ENCODE data around the gene C16orf96. TPM values are rescaled to one million over a fixed set of nuclear protein-coding genes. Genes with fewer than 3 reads are reported as not detected.
"Not testable (repeated sequence)": the region's sequence is repeated elsewhere in the genome, so short reads cannot be mapped to it uniquely, and the experiment has no call there.

The C16orf96 gene
- total and polyA plus RNA-seq, 2 donors, result 0.05 TPM

DNA sequence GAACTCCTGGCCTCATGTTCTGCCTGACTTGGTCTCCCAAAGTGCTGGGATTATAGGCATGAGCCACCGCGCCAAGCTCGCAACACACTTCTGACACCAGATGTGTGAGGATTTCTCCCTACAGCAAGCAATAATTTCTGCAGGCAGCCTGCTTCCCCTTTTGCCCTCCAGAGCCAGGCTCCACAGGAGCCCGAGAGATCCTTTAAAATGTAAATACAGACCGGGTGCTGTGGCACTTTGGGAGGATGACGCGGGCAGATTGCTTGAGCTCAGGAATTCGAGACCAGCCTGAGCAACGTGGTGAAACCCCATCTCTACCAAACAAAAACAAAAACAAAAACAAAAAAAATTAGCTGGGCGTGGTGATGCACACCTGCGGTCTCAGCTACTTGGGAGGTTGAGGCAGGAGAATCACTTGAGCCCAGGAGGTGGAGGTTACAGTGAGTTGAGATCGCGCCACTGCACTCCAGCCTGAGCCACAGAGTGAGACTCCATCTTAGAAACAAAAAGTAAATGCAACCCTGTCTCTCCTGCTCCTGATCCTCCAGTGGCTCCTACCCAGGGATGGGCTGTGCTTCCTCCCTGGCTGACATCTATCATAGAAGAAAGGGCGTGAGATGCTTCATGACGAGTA lies 14.7 kb downstream of the C16orf96 start:
- no peaks in the 10 kb centered on the region for H3K27me3 ChIP-seq (ENCODE audit: control insufficient read depth in 2 of 2, insufficient read depth in 1 of 2, low read length in 1 of 2)
- H3K4me1 ChIP-seq (ENCODE audit: control insufficient read depth in 2 of 2, insufficient read depth in 2 of 2, low read length in 2 of 2), result peaks cover 0 to 14% of the 10 kb centered on the region in 2 donors
- H3K36me3 ChIP-seq (ENCODE audit: control insufficient read depth in 2 of 2, insufficient read depth in 2 of 2, low read length in 1 of 2), result no peaks in the 10 kb centered on the region
- DNase-seq (ENCODE audit: low read depth in 6 of 9, low spot score in 9 of 9), result no peak
- H3K27ac ChIP-seq (ENCODE audit: low read depth in 1 of 2, low read length in 1 of 2), result no peak overlapping the region
- 90% methylated on average over 15 of the region's 15 CpGs for WGBS
- H3K4me3 ChIP-seq (ENCODE audit: low read length in 2 of 2), result no peak overlapping the region
- H3K9me3 ChIP-seq (ENCODE audit: control insufficient read depth in 2 of 2, insufficient read depth in 1 of 2, low read length in 1 of 2), result no peaks in the 10 kb centered on the region

DNA sequence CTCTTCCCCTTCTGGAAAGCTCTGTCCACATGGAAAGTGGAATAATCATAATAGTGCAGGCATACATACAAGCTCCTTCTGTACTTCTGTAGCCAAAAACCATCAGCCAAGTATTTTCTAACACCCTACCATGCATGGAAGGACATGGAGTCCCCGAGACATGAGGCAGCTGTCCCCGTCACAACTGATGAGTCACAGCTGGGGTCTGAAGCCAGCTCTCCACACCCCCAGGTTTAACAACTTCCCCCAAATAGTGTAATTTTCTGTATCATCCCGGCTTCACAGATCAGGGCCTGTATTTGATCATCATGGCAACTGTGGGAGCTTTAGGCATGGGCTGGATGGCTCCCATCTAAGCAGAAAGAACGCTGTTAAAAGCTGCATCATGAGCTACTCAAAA lies 16.6 kb downstream of the C16orf96 start:
- no peaks in the 10 kb centered on the region for H3K36me3 ChIP-seq (ENCODE audit: control insufficient read depth in 2 of 2, insufficient read depth in 2 of 2, low read length in 1 of 2)
- H3K27ac ChIP-seq (ENCODE audit: low read depth in 1 of 2, low read length in 1 of 2), result no peak overlapping the region
- 80% methylated on average over 4 of the region's 4 CpGs for WGBS
- no peaks in the 10 kb centered on the region for H3K27me3 ChIP-seq (ENCODE audit: control insufficient read depth in 2 of 2, insufficient read depth in 1 of 2, low read length in 1 of 2)
- no peak overlapping the region for H3K4me3 ChIP-seq (ENCODE audit: low read length in 2 of 2)
- peaks cover 0 to 14% of the 10 kb centered on the region in 2 donors for H3K4me1 ChIP-seq (ENCODE audit: control insufficient read depth in 2 of 2, insufficient read depth in 2 of 2, low read length in 2 of 2)
- no peaks in the 10 kb centered on the region for H3K9me3 ChIP-seq (ENCODE audit: control insufficient read depth in 2 of 2, insufficient read depth in 1 of 2, low read length in 1 of 2)
- no peak for DNase-seq (ENCODE audit: low read depth in 6 of 9, low spot score in 9 of 9)

DNA sequence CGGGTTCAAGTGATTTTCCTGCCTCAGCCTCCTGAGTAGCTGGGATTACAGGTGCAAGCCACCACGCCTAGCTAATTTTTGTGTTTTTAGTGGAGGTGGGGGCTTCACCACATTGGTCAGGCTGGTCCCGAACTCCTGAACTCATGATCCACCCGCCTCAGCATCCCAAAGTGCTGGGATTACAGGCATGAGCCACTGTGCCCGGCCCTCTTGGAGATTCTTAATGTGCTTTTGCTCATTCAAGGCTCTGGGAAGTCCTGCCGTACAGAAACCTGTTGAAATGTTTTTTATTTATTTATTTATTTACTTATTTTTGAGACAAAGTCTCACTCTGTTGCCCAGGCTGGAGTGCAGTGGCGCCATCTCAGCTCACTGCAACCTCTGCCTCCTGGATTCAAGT lies 17.8 kb downstream of the C16orf96 start:
- not testable (repeated sequence) for H3K27ac ChIP-seq (ENCODE audit: low read depth in 1 of 2, low read length in 1 of 2); H3K36me3 ChIP-seq (ENCODE audit: control insufficient read depth in 2 of 2, insufficient read depth in 2 of 2, low read length in 1 of 2); DNase-seq (ENCODE audit: low read depth in 6 of 9, low spot score in 9 of 9); H3K27me3 ChIP-seq (ENCODE audit: control insufficient read depth in 2 of 2, insufficient read depth in 1 of 2, low read length in 1 of 2); H3K4me3 ChIP-seq (ENCODE audit: low read length in 2 of 2); H3K9me3 ChIP-seq (ENCODE audit: control insufficient read depth in 2 of 2, insufficient read depth in 1 of 2, low read length in 1 of 2)
- 84% methylated on average over 7 of the region's 7 CpGs for WGBS
- H3K4me1 ChIP-seq (ENCODE audit: control insufficient read depth in 2 of 2, insufficient read depth in 2 of 2, low read length in 2 of 2), result peaks cover 0 to 14% of the 10 kb centered on the region in 2 donors

DNA sequence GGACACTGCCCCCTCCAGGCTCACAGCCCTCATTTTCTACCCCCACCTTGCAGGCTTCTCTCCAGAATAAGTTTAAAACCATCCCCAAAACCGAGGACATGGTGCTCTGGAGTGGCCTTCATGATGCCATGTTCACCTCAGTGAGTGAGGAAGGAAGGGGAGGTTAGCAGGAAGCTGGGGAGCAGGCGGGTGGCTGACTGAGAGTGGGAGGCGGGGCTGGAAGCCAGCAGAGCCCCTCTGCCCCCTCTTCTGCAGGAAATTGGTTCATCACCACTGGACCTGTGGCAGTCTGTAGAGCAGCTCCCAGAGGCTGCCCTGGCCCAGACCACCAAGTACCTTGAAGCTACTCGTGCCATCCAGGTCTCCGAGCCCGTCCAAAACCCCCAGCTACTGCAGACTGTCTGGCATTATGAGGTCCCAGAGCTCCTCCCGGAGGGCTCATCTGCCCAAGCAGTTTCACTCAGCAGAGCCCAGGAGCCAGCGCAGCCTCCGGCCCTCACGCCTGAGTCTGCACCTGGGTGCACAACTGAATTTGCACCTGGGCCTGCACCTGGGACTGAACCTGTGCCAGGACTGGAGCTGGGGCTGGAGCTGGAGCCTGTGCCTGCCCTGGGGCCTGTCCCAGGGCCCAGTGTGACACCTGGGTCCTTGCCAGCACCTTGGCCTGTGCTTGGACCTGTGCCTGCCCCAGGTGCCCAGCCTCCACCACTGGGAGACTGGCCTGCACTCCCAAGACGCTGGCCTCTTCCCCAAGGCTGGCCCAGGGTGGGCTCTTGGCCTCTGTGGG lies 19.0 kb downstream of the C16orf96 start:
- H3K36me3 ChIP-seq (ENCODE audit: control insufficient read depth in 2 of 2, insufficient read depth in 2 of 2, low read length in 1 of 2), result no peaks in the 10 kb centered on the region
- 50% methylated on average over 11 of the region's 11 CpGs for WGBS

DNA sequence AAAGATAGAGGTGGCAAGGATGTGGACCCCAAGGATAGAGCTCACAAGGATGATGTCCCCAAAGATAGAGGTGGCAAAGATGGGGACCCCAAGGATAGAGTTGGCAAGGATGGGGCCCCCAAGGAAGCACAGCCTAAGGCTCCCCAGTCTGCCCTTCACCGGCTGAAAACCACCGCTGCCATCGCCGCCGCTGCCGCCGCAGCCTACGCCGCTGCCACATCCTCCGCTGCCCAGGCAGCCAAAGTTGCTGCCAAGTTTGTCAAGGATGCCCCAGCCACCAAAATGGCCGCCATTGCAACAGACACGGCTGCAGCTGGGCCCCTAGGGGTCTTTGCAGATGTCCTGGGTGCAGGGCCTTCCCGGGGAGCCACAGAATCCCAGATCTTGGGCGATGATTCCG lies 19.9 kb downstream of the C16orf96 start:
- WGBS, result 98% methylated on average over 15 of the region's 15 CpGs
- Histone ChIP-seq H3K9me3 (ENCODE audit: control insufficient read depth in 2 of 2, insufficient read depth in 1 of 2, low read length in 1 of 2) (no peaks in the 10 kb centered on the region), H3K27me3 (ENCODE audit: control insufficient read depth in 2 of 2, insufficient read depth in 1 of 2, low read length in 1 of 2) (no peaks in the 10 kb centered on the region), H3K4me1 (ENCODE audit: control insufficient read depth in 2 of 2, insufficient read depth in 2 of 2, low read length in 2 of 2) (peaks cover 0 to 14% of the 10 kb centered on the region in 2 donors), H3K27ac (ENCODE audit: low read depth in 1 of 2, low read length in 1 of 2) (no peak overlapping the region), H3K4me3 (ENCODE audit: low read length in 2 of 2) (no peak overlapping the region), H3K36me3 (ENCODE audit: control insufficient read depth in 2 of 2, insufficient read depth in 2 of 2, low read length in 1 of 2) (no peaks in the 10 kb centered on the region)
- DNase-seq (ENCODE audit: low read depth in 6 of 9, low spot score in 9 of 9), result no peak

More for the DNA sequence above, 19.0 kb downstream of the C16orf96 start:
- Histone ChIP-seq H3K4me3 (ENCODE audit: low read length in 2 of 2) (no peak overlapping the region), H3K27me3 (ENCODE audit: control insufficient read depth in 2 of 2, insufficient read depth in 1 of 2, low read length in 1 of 2) (no peaks in the 10 kb centered on the region), H3K9me3 (ENCODE audit: control insufficient read depth in 2 of 2, insufficient read depth in 1 of 2, low read length in 1 of 2) (no peaks in the 10 kb centered on the region), H3K27ac (ENCODE audit: low read depth in 1 of 2, low read length in 1 of 2) (no peak overlapping the region), H3K4me1 (ENCODE audit: control insufficient read depth in 2 of 2, insufficient read depth in 2 of 2, low read length in 2 of 2) (peaks cover 0 to 14% of the 10 kb centered on the region in 2 donors)
- DNase-seq (ENCODE audit: low read depth in 6 of 9, low spot score in 9 of 9), result peak in 2 of 9 donors; percentile 24 to 38

DNA sequence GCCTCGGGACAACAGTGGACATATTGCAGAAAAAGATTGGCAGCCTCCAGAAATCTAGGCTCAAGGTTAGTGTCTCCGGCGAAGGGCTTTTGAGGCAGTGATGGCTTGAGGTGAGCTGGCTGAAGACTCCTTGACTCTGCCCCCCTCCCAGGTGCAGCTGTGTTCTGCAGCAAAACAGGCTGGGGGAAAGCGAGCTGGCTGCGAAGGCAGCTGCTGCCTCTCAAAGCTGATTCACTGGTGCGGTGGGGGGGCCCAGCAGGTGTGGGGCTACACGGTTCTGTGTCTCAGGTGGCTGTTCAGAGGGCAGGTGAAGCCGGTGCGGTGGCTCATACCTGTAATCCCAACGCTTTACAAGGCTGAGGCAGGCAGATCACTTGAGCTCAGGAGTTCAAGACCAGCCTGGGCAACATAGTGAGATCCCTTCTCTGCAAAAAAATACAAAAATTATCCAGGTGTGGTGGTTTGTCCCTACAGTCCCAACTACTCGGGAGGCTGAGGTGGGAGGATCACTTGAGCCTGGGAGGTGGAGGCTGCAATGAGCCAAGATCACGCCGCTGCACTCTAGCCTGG lies 22.9 kb downstream of the C16orf96 start:
- H3K36me3 ChIP-seq (ENCODE audit: control insufficient read depth in 2 of 2, insufficient read depth in 2 of 2, low read length in 1 of 2), result no peaks in the 10 kb centered on the region
- H3K4me1 ChIP-seq (ENCODE audit: control insufficient read depth in 2 of 2, insufficient read depth in 2 of 2, low read length in 2 of 2), result peaks cover 0 to 14% of the 10 kb centered on the region in 2 donors
- no peaks in the 10 kb centered on the region for H3K9me3 ChIP-seq (ENCODE audit: control insufficient read depth in 2 of 2, insufficient read depth in 1 of 2, low read length in 1 of 2)
- H3K4me3 ChIP-seq (ENCODE audit: low read length in 2 of 2), result no peak overlapping the region
- no peak overlapping the region for H3K27ac ChIP-seq (ENCODE audit: low read depth in 1 of 2, low read length in 1 of 2)
- 87% methylated on average over 13 of the region's 13 CpGs for WGBS
- no peaks in the 10 kb centered on the region for H3K27me3 ChIP-seq (ENCODE audit: control insufficient read depth in 2 of 2, insufficient read depth in 1 of 2, low read length in 1 of 2)
- peak in 1 of 9 donors; percentile 18 for DNase-seq (ENCODE audit: low read depth in 6 of 9, low spot score in 9 of 9)

DNA sequence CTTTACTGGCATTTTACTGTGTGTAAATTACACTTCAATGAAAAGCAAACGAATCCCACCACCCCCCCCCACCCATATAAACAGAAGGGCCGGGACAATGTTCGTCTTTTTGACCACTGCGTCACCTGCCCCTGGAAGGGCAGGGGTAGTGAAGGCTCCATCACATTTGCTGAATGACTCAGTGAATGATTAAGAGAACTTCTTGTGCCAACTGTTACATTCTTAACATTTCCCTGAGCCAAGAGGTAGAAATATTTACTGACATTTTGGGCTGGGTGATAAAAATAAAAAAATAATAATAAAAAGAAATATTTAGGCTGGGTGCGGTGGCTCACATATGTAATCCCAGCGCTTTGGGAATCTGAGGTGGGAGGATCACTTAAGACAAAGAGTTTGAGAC lies 24.1 kb downstream of the C16orf96 start:
- no peak for DNase-seq (ENCODE audit: low read depth in 6 of 9, low spot score in 9 of 9)
- H3K4me1 ChIP-seq (ENCODE audit: control insufficient read depth in 2 of 2, insufficient read depth in 2 of 2, low read length in 2 of 2), result peaks cover 0 to 5% of the 10 kb centered on the region in 2 donors
- 87% methylated on average over 6 of the region's 6 CpGs for WGBS

DNA sequence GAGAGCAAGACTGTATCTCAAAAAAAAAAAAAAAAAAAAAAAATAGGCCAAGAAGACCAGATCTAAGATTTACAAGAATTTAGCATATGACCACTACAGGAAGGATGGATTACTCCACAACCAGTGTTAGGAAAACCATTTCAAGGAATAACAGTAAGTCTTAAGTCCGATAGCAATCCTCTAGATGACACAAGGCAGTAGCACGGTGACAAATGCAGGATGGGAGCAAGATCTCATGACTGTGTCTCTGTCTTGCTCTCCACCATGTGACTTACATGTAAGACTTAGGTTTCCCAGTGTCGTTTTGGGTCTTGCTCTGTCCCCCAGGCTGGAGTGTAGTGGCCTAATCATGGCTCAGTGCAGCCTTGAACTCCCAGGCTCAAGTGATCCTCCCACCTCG lies 27.8 kb downstream of the C16orf96 start:
- H3K27me3 ChIP-seq (ENCODE audit: control insufficient read depth in 2 of 2, insufficient read depth in 1 of 2, low read length in 1 of 2), result peaks cover 0 to 19% of the 10 kb centered on the region in 2 donors
- DNase-seq (ENCODE audit: low read depth in 6 of 9, low spot score in 9 of 9), result no peak
- WGBS, result 96% methylated on average over 4 of the region's 4 CpGs

More for the DNA sequence above, 24.1 kb downstream of the C16orf96 start:
- no peak overlapping the region for H3K27ac ChIP-seq (ENCODE audit: low read depth in 1 of 2, low read length in 1 of 2)
- no peaks in the 10 kb centered on the region for H3K9me3 ChIP-seq (ENCODE audit: control insufficient read depth in 2 of 2, insufficient read depth in 1 of 2, low read length in 1 of 2)
- no peaks in the 10 kb centered on the region for H3K27me3 ChIP-seq (ENCODE audit: control insufficient read depth in 2 of 2, insufficient read depth in 1 of 2, low read length in 1 of 2)
- no peaks in the 10 kb centered on the region for H3K36me3 ChIP-seq (ENCODE audit: control insufficient read depth in 2 of 2, insufficient read depth in 2 of 2, low read length in 1 of 2)
- no peak overlapping the region for H3K4me3 ChIP-seq (ENCODE audit: low read length in 2 of 2)

DNA sequence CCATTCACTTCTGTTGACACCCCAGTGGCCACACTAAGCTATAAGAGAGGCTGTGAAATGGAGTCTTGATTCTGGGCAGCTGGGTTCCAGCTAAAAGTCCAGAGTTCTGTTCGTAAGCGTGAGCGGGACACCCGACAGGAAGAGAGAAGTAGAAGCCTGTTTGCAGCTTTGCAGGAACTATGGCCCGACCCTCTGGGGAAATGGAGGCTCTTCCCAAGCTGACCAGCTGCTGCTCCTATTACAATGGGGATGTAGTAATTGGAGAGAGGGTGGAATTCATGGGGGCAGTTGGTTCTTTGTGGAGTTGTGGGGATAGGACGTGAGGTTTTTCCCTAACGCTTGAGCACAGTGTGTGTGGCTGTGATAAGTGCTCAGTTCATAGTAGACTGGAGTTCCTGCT lies 30.2 kb downstream of the C16orf96 start:
- WGBS, result 81% methylated on average over 7 of the region's 7 CpGs
- Histone ChIP-seq H3K4me3 (ENCODE audit: low read length in 2 of 2) (no peak overlapping the region), H3K36me3 (ENCODE audit: control insufficient read depth in 2 of 2, insufficient read depth in 2 of 2, low read length in 1 of 2) (no peaks in the 10 kb centered on the region), H3K9me3 (ENCODE audit: control insufficient read depth in 2 of 2, insufficient read depth in 1 of 2, low read length in 1 of 2) (peaks cover 1 to 11% of the 10 kb centered on the region in 2 donors), H3K4me1 (ENCODE audit: control insufficient read depth in 2 of 2, insufficient read depth in 2 of 2, low read length in 2 of 2) (peaks cover 0 to 3% of the 10 kb centered on the region in 2 donors), H3K27ac (ENCODE audit: low read depth in 1 of 2, low read length in 1 of 2) (no peak overlapping the region), H3K27me3 (ENCODE audit: control insufficient read depth in 2 of 2, insufficient read depth in 1 of 2, low read length in 1 of 2) (peaks cover 0 to 19% of the 10 kb centered on the region in 2 donors)
- no peak for DNase-seq (ENCODE audit: low read depth in 6 of 9, low spot score in 9 of 9)

More for the DNA sequence above, 27.8 kb downstream of the C16orf96 start:
- peaks cover 0 to 3% of the 10 kb centered on the region in 2 donors for H3K4me1 ChIP-seq (ENCODE audit: control insufficient read depth in 2 of 2, insufficient read depth in 2 of 2, low read length in 2 of 2)
- H3K27ac ChIP-seq (ENCODE audit: low read depth in 1 of 2, low read length in 1 of 2), result no peak overlapping the region
- H3K4me3 ChIP-seq (ENCODE audit: low read length in 2 of 2), result no peak overlapping the region
- no peaks in the 10 kb centered on the region for H3K36me3 ChIP-seq (ENCODE audit: control insufficient read depth in 2 of 2, insufficient read depth in 2 of 2, low read length in 1 of 2)
- H3K9me3 ChIP-seq (ENCODE audit: control insufficient read depth in 2 of 2, insufficient read depth in 1 of 2, low read length in 1 of 2), result peaks cover 1 to 11% of the 10 kb centered on the region in 2 donors

All from thymus (tissue), 11 donors.